HG03139 (cell line): ENCODE results near the gene GTF2A1.
A peak's percentile ranks its signal among the peaks of the same experiment; 100 is the strongest.
"Not testable (repeated sequence)": the region's sequence is repeated elsewhere in the genome, so short reads cannot be mapped to it uniquely, and the experiment has no call there.

Experiments
- ATAC-seq: cut with Tn5 transposase; IDR thresholded peaks from one replicate; pipeline ENCODE4 v1.9.1; 2021; ENCODE audit not compliant: unreplicated experiment

Gene GTF2A1

DNA sequence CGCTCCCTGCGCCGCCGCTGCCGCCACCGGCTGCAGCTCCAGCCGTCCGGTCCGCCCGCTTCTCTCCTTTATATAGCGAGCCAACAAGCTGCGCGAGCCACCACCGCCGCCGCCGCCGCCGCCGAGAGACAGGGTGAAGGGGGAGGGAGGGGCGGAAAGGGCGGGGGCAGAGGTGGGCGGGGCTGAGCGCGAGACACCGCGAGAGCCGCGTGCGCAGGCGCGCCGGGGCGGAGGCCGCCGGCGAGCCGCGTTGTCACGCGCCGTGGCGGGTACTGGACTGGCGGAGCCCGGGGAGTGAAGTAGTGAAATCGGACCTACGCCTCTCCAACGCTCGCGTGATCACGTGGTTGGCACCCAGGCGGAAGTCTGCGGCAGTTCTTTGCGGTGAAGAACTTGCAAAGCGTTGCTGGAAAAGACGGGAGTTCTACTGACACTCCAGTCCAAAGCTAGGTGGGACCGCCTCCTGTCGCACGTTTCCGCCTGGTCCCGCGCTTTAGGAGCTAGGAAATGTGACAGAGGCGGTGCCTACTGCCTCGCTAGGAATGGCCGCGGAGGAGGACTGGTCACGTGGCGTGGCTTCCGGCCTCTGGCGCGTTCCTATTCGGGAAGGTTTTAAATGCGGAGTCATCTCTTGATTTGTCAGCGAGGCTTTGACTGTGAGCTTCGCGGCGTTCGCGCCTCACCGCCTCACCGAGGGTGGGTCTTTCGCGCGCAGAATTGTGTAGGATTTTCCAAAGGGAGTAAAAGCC is at the start of gene GTF2A1:
Gene GTF2A1, minus strand, starts transcription at position 130 of the 749 bp plus-strand sequence. CDS start 441 bp downstream, outside the sequence.
- peak; percentile 72 for ATAC-seq

DNA sequence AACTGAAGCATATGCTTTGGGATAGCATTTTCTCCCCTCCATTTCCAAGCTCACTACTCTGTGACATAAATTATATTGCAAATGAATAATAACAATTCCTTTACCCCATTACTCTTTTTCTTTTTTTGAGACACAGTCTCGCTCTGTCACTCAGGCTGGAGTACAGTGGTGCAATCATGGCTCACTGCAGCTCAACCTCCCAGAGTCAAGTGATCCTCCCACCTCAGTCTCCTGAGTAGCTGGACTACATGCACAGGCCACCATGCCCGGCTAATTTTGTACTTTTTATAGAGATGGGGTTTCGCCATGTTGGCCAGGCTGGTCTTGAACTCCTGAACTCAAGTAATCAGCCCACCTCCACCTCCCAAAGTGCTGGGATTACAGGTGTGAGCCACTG is 49.2 kb upstream of the GTF2A1 start:
- ATAC-seq: no peak

- peak; percentile 76 for ATAC-seq
Measured at GRCh38 chr14:81269100-81269978, 48.6 kb upstream of the GTF2A1 start.

- no peak for ATAC-seq
Measured at GRCh38 chr14:81268016-81268416, 47.3 kb upstream of the GTF2A1 start.

DNA sequence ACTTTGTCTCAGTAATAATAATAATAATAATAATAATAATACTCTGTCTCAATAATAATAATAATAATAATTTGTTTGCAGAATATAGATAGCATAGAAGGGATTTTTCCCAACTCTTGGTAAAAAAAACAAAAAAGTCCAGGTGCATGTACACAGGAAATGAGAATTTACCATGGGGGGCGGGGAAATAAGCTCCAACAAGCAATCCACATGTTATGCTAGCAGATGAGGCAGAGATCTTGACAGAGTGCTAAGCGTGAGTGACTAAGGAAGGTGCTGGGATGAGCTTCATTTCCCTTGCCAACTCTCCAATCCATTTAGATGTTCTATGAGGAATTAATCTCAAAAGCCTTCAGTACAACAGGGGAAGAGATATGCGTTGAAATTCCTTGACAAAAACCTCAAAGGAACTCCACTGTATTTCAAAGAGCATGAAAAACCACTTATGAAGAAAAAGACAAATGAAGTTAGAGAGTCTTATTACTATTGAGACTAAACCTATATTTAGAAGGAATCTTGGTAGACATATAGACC is 44.9 kb upstream of the GTF2A1 start:
- no peak for ATAC-seq

DNA sequence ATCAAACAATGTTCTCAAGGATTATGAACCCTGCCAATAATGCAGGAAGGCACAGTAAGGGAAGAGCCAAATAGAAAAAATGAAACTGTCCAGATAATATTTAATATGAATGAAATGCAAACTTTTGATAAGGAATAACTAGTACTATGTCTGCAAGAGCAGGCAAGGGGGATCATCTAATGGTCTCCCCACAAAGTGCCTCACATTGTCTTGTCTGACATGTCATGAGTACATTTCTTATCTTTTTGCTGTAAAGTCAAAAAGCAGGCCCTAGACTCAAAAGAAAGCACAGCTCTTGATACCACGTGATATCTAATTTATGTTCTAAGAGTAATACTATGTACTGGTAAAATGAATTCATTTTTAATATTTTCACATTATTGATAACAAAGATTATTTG is 43.9 kb upstream of the GTF2A1 start:
- ATAC-seq: no peak

DNA sequence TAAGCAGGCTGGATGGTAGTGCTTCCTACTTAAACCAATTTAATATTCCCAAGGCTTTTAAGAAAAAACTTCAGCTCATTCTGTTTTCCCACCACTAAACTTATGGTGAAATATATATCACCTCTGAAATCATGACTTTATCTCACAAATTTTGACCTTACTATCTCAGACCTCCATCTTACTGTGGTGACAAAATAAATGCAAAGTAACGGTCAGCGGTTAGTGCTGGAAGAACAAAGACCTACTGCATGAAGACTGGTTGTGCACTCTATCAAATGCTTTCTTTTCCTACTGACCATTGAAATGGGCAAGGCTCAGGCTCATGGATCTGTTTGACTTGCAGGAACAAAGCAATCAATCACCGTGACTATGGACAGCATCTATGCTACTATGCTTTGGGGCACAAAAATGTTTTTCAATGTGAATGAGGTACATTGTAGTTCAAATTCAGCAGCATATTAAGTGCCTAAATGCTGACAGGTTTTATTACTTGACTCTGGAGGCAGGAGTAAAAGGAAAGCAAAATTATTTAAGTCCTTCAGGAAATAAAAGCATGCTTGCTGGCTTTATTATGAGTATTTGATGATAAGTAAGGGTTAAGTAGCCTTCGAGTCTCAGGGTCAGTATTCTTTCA is 43.1 kb upstream of the GTF2A1 start:
- no peak for ATAC-seq

GRCh38 chr14:81261176-81261575 is 40.4 kb upstream of the GTF2A1 start:
- no peak for ATAC-seq

- ATAC-seq: no peak
Measured at GRCh38 chr14:81260732-81261131, 40.0 kb upstream of the GTF2A1 start.

DNA sequence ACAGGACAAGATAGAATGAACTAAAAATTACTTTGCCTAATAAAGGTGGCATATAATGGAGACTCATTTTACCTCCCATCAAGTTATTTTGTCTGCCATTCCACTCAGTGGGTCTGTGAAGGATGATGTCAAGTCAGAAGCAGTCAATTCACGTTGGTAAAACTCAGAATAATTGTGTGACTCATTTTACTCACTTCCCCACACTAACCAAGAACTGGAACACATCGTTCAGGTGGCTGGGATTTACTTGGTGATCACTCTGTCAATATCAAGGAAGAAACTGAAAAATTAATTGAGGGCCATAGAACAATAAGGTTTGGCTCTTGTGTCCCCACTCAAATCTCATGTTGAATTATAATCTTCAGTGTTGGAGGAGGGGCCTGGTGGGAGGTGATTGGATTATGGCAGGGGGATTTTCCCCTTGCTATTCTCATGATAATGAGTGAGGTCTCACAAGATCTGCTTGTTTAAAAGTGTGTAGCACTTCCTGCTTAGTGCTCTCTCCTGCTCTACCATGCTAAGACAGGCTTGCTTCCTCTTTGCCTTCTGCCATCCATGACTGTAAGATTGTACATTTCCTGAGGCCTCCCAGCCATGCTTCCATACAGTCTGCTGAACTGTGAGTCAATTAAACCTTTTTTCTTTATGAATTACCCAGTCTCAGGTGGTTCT is 35.7 kb upstream of the GTF2A1 start:
- no peak for ATAC-seq

DNA sequence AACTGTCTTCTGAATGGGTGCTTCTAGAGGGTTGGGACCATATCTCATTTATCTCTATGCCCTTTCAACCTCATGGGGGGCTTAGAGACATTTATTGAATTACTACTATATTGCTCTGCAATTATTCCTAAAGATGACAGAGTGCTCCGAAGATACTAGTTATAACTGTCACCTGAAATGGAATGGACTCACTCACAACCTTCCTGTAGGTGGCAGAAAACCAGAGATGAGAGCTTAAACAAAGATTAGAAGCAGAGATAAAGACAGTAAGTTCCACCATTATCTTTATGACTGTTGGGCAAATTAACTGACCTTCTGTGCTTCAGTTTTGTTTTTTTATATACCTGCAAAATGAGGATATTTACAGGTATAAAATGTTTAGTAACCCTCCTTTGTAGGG is 31.5 kb upstream of the GTF2A1 start:
- ATAC-seq: no peak

DNA sequence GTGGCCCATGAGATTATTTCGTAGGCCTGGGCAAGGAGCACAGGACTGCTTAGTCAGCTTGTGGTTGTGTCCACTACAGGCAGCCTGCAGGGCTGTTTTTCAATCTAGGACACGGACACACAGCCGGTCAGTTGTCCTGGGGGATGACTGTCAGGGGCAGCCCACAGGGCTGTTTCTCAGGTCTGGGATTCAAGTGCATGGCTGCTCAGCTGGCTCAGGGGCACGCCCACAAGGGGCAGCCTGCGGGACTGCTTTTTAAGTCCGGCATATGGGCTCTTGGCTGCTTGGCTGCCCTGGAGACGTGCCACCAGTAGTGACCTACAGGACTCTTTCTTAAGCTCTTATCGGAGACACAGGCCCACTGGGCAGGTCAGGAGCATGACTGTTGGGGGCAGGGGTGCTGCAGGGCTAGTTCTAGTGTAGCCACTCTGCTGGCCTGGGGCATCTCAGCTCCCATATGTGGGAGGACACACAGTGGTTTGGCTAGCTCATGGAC is 26.6 kb upstream of the GTF2A1 start:
- no peak for ATAC-seq

- no peak for ATAC-seq
Measured at GRCh38 chr14:81246461-81247270, 25.9 kb upstream of the GTF2A1 start.

DNA sequence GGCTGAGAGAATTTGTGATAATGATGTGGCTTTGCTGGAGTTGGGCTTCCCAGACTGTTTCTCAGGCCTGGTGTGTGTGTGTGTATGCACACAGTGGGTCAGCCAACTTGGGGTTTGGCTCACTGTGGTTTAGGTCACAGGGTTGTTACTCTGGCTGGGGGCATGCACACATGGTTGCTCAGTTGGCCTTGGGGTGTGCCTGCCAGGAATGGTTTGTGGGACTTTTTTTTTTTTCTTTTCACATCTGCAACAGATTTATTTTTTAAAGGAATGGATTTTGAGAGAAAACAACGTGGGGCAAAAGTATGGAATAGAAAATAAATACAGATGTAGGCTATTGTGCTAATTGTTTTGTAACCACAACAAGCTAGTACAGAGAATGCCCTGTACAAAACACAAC is 25.0 kb upstream of the GTF2A1 start:
- ATAC-seq: no peak

GRCh38 chr14:81244431-81244830 is 23.7 kb upstream of the GTF2A1 start:
- not testable (repeated sequence) for ATAC-seq

- no peak for ATAC-seq
Measured at GRCh38 chr14:81243499-81243898, 22.7 kb upstream of the GTF2A1 start.

DNA sequence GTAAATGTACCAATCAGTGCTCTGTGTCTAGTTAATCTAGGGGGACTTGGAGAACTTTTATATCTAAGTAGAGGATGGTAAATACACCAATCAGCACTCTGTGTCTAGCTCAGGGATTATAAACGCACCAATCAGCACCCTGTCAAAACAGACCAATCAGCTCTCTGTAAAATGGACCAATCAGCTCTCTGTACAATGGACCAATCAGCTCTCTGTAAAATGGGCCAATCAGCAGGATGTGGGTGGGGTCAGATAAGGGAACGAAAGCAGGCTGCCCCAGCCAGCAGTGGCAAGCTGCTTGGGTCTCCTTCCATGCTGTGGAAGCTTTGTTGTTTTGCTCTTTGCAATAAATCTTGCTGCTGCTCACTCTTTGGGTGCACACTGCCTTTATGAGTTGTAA is 16.1 kb upstream of the GTF2A1 start:
- ATAC-seq: not testable (repeated sequence)

- no peak for ATAC-seq
Measured at GRCh38 chr14:81236138-81236537, 15.4 kb upstream of the GTF2A1 start.

DNA sequence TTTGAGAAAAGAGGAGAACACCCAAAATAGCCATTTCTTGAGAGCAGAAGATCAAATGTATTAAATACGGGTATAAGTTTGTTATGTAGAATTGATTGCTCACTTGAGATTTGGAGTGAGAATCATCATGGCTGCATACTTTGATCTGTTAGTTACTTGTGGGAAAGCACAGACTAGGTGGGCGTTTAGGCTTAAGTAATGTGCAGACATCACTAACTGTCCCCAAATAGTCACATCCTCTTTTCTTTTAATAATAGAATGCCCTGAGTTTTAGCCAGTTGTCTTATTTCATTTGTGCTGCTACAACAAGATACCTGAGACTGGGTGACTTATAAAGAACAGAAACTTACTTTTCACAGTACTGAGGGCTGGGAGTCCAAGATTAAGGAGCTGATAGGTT is 14.3 kb upstream of the GTF2A1 start:
- ATAC-seq: no peak

DNA sequence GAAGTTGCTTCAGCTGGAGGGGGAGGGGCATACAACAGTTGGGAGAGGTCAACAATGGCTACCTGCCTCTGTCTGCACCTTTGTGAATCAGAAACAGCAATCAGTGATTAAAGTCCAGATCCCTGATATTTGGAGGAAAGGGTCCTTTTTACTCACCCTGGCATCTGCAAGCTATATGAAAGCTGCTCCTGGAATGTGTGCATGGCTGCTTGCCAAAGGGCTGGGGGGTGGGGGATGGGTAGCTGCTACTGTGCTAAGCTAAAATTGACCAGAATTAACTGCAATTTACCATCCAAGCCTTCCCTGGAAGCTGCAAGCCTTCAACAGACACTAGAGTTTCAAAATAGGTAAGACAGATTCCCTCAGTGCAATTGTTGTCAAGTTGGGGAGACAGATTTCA is 13.5 kb upstream of the GTF2A1 start:
- ATAC-seq: no peak
